GM19238 (cell line): ENCODE results near the gene S100A16.
A peak's percentile ranks its signal among the peaks of the same experiment; 100 is the strongest.

Experiments used
- DNase-seq: peaks from one replicate; pipeline ENCODE4 v3.0.0; 2011; ENCODE audit warnings: low spot score; ENCODE audit not compliant: insufficient read length

The S100A16 gene

DNA sequence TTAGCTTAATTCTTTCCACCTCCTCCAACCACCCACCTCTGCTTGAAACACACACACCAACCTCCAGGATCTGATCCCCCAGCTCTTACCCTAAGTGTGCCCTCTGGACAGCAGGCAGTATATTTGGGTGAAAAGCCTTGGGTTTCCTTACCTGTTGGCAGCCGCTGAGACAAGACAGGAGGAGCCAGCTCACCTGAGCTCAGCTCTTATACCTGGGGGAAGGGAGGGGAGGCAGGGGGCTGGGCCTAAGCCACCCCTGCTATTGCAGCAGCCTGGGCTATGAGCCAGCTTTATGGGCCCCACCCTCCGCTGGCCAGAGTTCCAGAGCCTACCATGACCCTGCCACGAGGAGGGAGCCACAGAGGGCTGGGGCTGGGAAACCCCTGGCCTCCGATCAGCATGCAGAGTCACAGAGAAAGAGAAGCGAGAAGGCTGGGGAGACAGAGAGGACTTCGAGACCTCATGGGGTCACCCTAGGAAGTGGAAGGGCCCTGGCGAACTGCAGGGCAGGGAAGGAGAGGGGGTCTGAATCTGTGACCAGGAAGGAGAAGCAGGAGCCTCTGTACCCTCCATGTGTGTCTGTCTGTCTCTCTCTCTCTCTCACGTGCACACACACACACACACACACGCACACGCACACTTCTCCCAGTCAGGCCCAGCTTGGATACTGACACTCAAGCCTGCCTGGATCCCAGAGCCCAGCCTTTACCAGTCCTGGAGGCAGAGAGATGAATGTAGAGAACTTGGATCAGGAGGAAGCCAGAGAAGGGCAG is 3.4 kb upstream of the S100A16 start, which contains the start of gene S100A14:
S100A14 (minus strand) TSS at position 182 of the 773 bp plus-strand sequence. CDS start 467 bp downstream, outside the sequence.
- DNase-seq: no peak

GRCh38 chr1:153615406-153615805 is 2.5 kb upstream of the S100A16 start:
- DNase-seq: no peak

DNA sequence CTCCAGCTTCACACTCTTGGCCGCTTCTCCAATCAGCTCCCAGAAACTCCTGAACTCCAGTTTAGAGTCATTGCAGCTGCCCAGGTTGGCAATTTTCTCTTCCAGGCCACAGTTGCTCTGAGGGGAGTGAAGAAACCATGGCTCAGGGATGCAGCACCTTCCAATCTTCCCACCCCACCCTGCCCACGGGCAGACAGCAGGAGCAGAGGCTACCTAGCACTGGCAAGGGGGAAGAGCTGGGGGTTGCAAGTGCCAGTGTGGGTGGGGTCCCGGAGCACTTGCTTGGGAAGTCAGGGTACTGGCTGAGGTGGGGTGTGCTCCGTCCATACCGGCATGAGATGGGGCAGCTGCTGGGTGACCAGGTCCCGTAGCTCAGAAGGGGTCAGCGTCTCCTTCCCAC is 2.0 kb upstream of the S100A16 start:
- DNase-seq: no peak

DNA sequence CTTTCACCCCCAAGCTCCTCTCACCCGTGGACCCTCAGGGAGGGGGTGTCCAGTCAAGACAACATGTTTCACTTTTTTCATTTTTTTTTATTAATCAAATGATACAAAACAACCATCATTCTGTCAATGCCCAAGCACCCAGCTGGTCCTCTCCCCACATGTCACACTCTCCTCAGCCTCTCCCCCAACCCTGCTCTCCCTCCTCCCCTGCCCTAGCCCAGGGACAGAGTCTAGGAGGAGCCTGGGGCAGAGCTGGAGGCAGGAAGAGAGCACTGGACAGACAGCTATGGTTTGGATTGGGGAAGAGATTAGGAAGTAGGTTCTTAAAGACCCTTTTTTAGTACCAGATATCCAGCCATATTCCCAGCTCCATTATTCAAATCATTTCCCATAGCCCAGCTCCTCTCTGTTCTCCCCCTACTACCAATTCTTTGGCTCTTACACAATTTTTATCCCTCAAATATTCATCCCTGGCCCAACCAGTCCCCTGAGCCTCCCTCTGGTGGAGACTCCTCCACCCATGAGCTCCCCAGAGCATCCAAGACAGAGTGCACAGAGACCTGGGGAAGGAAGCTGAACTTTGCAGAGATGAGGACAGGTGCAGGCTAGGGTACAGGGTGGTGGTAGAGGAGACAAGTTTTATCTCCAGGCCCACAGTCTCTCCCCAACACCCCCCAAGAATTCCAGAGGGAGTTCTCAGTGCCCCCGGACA is 1.4 kb upstream of the S100A16 start:
- no peak for DNase-seq

- no peak for DNase-seq
Measured at GRCh38 chr1:153613406-153613805, 469 bp upstream of the S100A16 start.

DNA sequence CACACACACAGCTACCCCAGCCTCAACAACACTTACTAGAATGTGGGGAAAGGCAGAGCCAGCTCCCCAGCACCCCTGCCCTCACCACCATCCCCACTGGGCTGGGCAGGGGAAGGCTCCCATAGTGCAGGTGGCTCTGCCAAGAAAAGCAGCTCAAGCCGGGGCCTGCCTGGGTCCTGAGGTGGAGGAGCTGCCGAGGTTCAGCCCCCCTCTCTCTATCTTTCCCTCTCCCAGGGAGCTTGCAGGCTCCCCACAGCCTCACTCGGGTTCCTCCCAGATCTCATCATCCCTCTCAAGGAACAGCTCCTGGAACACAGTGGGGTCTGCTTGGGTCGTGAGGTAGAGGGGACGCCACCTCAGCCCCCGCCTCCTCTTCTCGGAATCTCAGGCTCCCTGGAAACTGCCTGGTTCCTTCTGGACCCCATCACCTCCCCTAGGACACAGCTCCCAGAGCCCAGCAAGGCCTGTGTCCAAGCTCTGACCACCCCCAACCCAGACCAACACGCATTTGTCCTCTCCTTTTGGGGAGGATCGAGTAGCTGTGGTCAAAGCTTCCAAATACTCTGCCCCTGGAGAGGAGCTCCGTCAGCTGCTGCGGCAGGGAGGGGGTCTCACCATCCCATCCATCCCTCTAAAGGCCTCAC is 704 bp downstream of the S100A16 start:
- DNase-seq: no peak

DNA sequence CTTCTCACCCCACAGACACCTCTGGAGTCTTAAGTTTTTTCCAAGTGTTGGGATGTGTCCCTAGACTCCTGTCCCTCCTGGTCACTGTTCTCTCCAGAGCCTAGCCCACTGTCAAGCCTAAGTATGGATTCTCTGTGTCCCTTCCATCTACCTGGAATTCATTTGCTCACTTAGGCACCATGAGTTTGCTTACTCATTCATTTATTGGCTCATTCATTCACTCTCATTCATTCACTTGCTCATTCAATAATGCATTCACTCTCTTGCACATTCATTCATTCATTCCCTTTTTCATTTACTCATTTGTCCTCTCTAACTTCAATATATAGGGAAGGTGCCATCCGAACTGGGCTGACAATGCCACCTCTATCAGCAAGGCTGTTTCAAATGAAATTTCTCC is 1.6 kb downstream of the S100A16 start:
- no peak for DNase-seq

DNA sequence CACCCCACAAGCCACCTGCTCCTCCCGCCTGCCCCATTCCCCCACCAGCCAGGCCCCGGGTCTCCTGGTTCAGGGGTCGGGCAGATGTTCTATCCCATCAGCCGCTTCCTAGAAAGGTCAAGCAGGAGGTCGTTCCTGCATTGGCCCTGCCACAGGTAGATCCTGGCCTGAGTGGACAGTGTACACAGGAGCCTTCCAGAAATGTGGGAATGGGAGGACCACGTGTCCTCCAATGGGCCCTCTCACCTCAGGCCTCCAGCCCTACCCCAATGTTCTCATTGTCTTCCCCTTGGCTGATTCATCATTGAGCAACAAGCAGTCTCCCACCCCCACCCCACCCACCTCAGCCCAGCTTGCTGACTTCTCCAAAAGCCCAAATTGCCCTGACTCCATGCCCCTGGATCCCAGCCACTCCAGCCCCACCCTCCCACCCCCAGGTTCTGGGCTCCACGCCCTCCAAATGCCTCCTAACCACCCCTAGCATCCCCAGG is 2.1 kb downstream of the S100A16 start:
- no peak for DNase-seq

DNA sequence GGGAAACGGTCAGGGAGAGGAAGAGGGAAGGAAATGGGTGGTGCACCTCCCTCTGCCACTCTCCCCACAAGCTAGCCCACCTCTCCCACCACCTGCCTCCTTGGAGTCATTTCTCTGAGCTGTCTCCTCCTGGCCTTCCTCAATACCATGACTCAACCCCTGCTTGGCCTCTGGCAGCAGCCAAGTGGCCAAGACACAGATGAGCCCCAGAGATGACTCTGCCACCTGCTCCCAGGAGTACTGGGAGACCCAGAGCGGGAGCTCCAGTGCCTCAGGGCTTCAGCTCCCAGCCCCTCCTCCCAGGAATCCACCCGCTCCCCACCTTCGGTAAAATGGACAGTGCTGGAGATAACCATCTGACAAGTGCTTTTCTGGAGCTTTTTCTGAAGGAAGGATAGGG is 2.6 kb downstream of the S100A16 start:
- DNase-seq: no peak

DNA sequence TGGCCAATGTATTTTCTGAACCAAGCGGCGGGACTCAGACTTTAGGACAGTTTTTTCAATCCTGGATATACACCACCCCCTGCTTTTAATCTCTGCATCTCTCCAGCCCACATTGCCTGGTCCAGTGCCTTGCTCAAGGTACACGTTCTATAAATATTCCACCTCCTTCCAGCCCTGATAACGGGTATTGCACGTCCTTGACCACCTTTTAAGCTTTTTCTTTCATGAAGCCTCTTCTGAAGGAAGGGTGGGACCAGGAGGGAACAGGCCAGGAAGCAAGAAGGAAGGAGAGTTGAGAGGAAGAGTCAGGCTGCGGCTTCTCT is 3.4 kb downstream of the S100A16 start:
- no peak for DNase-seq

- no peak for DNase-seq
Measured at GRCh38 chr1:153608742-153609584, 4.0 kb downstream of the S100A16 start.

- DNase-seq: no peak
Measured at GRCh38 chr1:153608089-153608682, 4.8 kb downstream of the S100A16 start.

GRCh38 chr1:153607381-153607780 is 5.6 kb downstream of the S100A16 start:
- DNase-seq: no peak

GRCh38 chr1:153606194-153606593 is 6.7 kb downstream of the S100A16 start:
- no peak for DNase-seq

DNA sequence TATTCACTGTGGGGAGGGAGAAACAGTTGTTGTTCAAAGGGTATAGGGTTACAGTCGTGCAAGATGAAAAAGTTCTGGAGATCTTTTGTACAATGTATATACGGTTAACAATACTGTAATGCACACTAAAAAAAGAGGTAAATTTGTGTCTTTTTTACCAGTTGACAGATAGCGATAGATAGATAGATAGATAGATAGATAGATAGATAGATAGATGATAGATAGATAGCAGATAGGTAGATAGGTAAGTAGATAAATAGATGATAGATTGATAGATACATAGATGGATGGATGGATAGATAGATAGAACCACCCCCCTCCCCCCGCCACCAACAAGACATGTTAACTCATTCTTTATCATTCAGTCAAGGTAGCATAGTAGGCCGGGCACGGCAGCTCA is 10.2 kb downstream of the S100A16 start:
- DNase-seq: no peak

DNA sequence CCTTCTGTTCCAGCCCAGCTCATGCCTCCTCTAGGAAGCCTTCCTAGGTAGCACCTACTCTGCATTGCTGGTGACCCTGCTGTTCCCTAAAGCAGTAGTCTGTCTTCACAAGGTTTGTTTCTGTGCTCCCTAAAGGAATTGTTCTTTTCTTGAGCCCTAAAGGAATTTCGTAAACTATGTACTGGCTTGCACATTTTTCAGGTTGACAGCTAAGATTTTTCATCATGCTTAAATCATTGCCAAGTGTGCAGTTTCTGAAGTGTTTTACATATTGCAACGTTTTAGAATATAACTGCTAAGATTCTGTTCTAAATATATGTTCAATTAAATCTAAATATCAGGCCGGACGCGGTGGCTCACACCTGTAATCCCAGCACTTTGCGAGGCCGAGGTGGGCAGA is 13.1 kb downstream of the S100A16 start:
- DNase-seq: no peak

DNA sequence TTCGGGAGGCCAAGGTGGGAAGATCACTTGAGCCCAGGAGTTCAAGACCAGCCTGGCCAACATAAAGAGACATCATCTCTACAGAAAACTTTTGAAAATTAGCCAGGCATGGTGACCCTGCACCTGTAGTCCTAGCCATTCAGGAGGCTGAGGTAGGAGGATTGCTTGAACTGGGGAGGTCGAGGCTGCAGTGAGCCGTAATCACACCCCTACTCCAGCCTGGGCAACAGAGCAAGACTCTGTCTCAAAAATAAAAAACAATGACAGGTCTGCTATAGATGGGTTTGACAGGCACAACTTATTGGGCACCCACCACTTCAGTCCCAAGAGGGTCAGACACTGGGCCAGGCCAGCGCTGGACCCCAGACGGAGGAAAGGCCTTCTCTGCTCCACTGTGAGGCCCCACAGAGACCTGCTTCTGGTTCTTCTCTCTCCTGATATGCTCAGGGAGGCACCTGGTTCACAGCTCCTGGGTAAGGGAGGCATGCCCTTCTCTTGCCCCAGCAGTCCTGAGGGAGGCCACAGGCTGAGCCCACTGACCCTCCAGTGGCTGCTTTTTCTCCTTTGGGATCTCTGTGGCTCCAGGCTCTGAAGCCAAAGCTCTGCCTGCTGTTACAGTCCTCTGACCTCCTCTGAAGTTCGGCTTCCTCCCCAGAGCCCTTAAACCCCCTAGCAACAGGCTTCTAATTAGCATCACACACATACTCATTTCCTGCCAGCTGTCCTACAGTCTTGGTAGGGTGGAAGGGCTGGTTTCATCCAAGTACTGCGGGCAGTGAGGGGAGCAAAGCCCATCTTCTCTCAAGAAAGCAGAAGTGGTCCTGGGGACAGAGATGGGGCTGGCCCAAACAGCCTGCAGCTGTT is 14.4 kb downstream of the S100A16 start:
- peak; percentile 88 for DNase-seq

DNA sequence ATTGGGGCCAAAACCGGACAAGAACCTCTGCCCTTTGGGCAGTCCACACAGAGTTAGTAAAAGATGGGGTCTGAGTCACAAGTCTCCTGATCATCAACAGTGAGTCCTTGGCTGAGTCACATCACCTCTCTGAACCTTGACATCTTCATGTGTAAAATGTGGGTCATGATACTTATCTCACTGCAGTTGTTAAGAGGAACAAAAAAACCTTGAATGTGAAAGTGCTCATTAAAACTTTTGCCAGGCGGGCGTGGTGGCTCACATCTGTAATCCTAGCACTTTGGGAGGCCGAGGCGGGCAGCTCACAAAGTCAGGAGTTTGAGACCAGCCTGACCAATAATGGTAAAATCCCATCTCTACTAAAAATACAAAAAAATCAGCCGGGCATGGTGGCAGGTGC is 15.7 kb downstream of the S100A16 start:
- no peak for DNase-seq

DNA sequence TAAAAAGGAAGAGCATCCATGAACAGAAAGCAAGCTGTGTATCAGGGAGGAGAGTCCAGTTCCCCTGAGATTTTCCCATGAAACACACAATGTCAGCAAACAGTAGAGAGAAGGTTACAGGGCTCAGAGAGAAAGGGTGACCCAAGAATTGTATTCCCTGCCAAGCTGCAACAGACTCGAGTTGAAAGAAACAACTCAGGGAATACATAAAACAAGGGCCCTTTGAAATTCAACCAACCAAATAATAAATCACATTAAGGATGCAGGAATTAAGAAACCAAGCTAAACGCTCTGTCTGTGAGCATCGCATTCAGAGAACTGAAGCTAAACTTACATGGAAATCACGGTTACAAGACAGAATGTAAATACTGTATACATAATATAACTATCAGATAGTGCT is 20.2 kb downstream of the S100A16 start:
- no peak for DNase-seq

DNA sequence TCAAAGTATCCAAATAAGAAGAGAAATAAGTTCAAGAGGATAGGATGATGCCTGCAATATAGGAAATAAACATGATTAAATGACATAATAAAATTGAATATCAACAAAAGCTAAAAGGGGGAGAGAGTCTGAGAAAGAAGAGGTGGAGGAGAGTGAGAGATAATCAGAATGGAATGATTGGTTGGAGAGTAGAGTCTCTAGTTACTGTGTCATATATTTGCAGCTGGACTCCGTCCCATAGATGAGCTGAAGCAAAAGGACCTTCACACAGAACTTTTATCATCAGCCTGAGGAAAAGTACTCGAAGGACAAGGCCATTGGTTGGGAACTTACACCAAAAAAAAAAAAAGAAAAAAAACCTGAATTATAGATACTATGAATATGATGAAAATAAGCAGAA is 24.5 kb downstream of the S100A16 start:
- DNase-seq: no peak
